ENCODE data around the gene F12. TPM values are rescaled to one million over a fixed set of nuclear protein-coding genes. Genes with fewer than 3 reads are reported as not detected.

Gene F12
- total RNA-seq, 4 donors from 2014 or later = 0.36 to 1.2 (median 0.95) TPM; not detected in 1

GRCh38 chr5:177358370-177358819, 51.0 kb downstream of the F12 start:
- ATAC-seq (no peak), DNase-seq (no peak)
- H3K4me1 ChIP-seq = peaks cover 14 to 18% of the 10 kb centered on the region in 2 donors
- H3K4me3 ChIP-seq = peak overlapping the region in 2 of 4 donors; percentile 20 to 28
- no peaks in the 10 kb centered on the region for H3K9me3 ChIP-seq
- TF ChIP-seq POLR2A (IDR thresholded peaks at IDR 0.05) (no peak), CTCF (IDR thresholded peaks at IDR 0.05 in 4 of 5, conservative IDR thresholded peaks at IDR 0.05 in 1 of 5) (no peak)
- no peaks in the 10 kb centered on the region for H3K36me3 ChIP-seq
- intact Hi-C loops (cut with DNase I; ENCODE audit: low total_unique reads) = no loop called here
- no peak overlapping the region for H3K27ac ChIP-seq
- no peaks in the 10 kb centered on the region for H3K27me3 ChIP-seq
- in situ Hi-C loops (cut with MboI; ENCODE audit: low sequenced_read_pairs in 4 of 4) = no loop called here

GRCh38 chr5:177357459-177358351, 51.7 kb downstream of the F12 start, which contains the start of gene RGS14:
RGS14 (plus strand) TSS chr5:177357924; CDS start chr5:177358025, 101 bp downstream.
- Histone ChIP-seq H3K27ac (no peak within 1 kb of the TSS), H3K9me3 (no peaks in the 10 kb centered on the region), H3K4me3 (peak within 1 kb of the TSS in 2 of 4 donors; percentile 20 to 28), H3K4me1 (peaks cover 11 to 12% of the 10 kb centered on the region in 2 donors), H3K36me3 (no peaks in the 10 kb centered on the region), H3K27me3 (no peaks in the 10 kb centered on the region)
- TF ChIP-seq POLR2A (IDR thresholded peaks at IDR 0.05) (no peak), CTCF (IDR thresholded peaks at IDR 0.05 in 4 of 5, conservative IDR thresholded peaks at IDR 0.05 in 1 of 5) (no peak)
- DNase-seq (peak in 1 of 2 donors; percentile 20), ATAC-seq (no peak)
- in situ Hi-C loops (cut with MboI; ENCODE audit: low sequenced_read_pairs in 4 of 4) (no loop called here), intact Hi-C loops (cut with DNase I; ENCODE audit: low total_unique reads) (no loop called here)

GRCh38 chr5:177357146-177357458, 52.3 kb downstream of the F12 start:
- ATAC-seq = no peak
- intact Hi-C loops (cut with DNase I; ENCODE audit: low total_unique reads) (no loop called here), in situ Hi-C loops (cut with MboI; ENCODE audit: low sequenced_read_pairs in 4 of 4) (no loop called here)
- no peaks in the 10 kb centered on the region for H3K9me3 ChIP-seq
- TF ChIP-seq POLR2A (IDR thresholded peaks at IDR 0.05) = no peak
- no peak for TF ChIP-seq CTCF (IDR thresholded peaks at IDR 0.05 in 4 of 5, conservative IDR thresholded peaks at IDR 0.05 in 1 of 5)
- H3K36me3 ChIP-seq = no peaks in the 10 kb centered on the region
- H3K27ac ChIP-seq = no peak overlapping the region
- H3K4me1 ChIP-seq = peaks cover 11 to 14% of the 10 kb centered on the region in 2 donors
- no peak for DNase-seq
- H3K27me3 ChIP-seq = no peaks in the 10 kb centered on the region
- H3K4me3 ChIP-seq = no peak overlapping the region

- Histone ChIP-seq H3K4me3 (no peak overlapping the region), H3K36me3 (no peaks in the 10 kb centered on the region), H3K27ac (no peak overlapping the region), H3K4me1 (peaks cover 11 to 17% of the 10 kb centered on the region in 2 donors), H3K9me3 (no peaks in the 10 kb centered on the region), H3K27me3 (no peaks in the 10 kb centered on the region)
- TF ChIP-seq CTCF (IDR thresholded peaks at IDR 0.05 in 4 of 5, conservative IDR thresholded peaks at IDR 0.05 in 1 of 5) = no peak
- TF ChIP-seq POLR2A (IDR thresholded peaks at IDR 0.05) = no peak
- ATAC-seq (no peak), DNase-seq (no peak)
- in situ Hi-C loops (cut with MboI; ENCODE audit: low sequenced_read_pairs in 4 of 4) = no loop called here
- intact Hi-C loops (cut with DNase I; ENCODE audit: low total_unique reads) = no loop called here
Measured at GRCh38 chr5:177356746-177357145, 52.6 kb downstream of the F12 start.

All from gastrocnemius medialis (tissue), 4 donors.